Tibial nerve (tissue), 4 donors: Measurements from ENCODE around the gene KHDC1L.

Source experiments
- CTCF ChIP-seq, 5 experiments: fragments of 200-600 bp in 3 of 5; fragments of 450-650 bp in 2 of 5; sonication (generic) in 3 of 5; IDR thresholded peaks; one replicate each; pipeline ENCODE4 v1.5.1; 2016 to 2019; ENCODE audit warnings: antibody characterized with exemption in 5 of 5, mild to moderate bottlenecking in 3 of 5, moderate library complexity in 2 of 5
- EP300 ChIP-seq, 2 donors: sonication (generic); formaldehyde crosslinking; IDR thresholded peaks; one replicate each; pipeline ENCODE4 v1.6.1; 2017; ENCODE audit warnings: antibody characterized with exemption in 2 of 2, mild to moderate bottlenecking in 1 of 2
- POLR2A ChIP-seq, 2 donors: fragments of 450-650 bp; IDR thresholded peaks; one replicate each; pipeline ENCODE4 v1.6.1; 2017; ENCODE audit warnings: antibody characterized with exemption in 2 of 2, mild to moderate bottlenecking in 2 of 2, moderate library complexity in 2 of 2

- TF ChIP-seq CTCF (IDR thresholded peaks at IDR 0.05) (no peak), POLR2A (IDR thresholded peaks at IDR 0.05) (no peak), EP300 (IDR thresholded peaks at IDR 0.05) (no peak)
Observed at GRCh38 chr6:73176057-73176456, 49.2 kb downstream of the KHDC1L start.
